Activated CD8-positive, alpha-beta memory T cell treated with anti-CD3 and anti-CD28 coated beads for 36 hours (primary cell): ENCODE data around the gene SMYD3. TPM values are rescaled to one million over a fixed set of nuclear protein-coding genes. Genes with fewer than 3 reads are reported as not detected.
"Not testable (repeated sequence)": the region's sequence is repeated elsewhere in the genome, so short reads cannot be mapped to it uniquely, and the experiment has no call there.

Experiments
- CTCF ChIA-PET: fragments of 350-600 bp; sonication (Branson Sonifier 250); formaldehyde crosslinking; loops from one replicate; lab custom pipeline; 2021; ENCODE audit warnings: antibody characterized with exemption; lab: Charles Lee
- POLR2A ChIA-PET: fragments of 350-600 bp; sonication (Branson Sonifier 250); formaldehyde crosslinking; loops from one replicate; lab custom pipeline; 2021; ENCODE audit warnings: antibody characterized with exemption; lab: Charles Lee
- total RNA-seq, 2 experiments: library from RNA; stranded (reverse); gene quantifications; one replicate each; pipeline ENCODE4 v1.2.3, GENCODE V29; 2021

Gene SMYD3
- total RNA-seq, 2 experiments from 2014 or later = 17.6 to 20.5 TPM

- CTCF ChIA-PET = interaction anchor here (0.7 kb wide), 1 partner anchor 15 kb away, joined by 3 read pairs; no protein-coding TSS in a partner anchor
Observed at GRCh38 chr1:246329900-246330299, 177.2 kb downstream of the SMYD3 start.

GRCh38 chr1:246329292-246329691 lies 177.8 kb downstream of the SMYD3 start:
- POLR2A ChIA-PET, CTCF ChIA-PET: not testable (repeated sequence)

More at GRCh38 chr1:246329900-246330299, 177.2 kb downstream of the SMYD3 start:
- POLR2A ChIA-PET = no interaction called here

- POLR2A ChIA-PET = no interaction called here
- CTCF ChIA-PET = no interaction called here
Observed at GRCh38 chr1:246324711-246325110, 182.4 kb downstream of the SMYD3 start.

- CTCF ChIA-PET, POLR2A ChIA-PET: not testable (repeated sequence)
Observed at GRCh38 chr1:246324033-246324432, 183.0 kb downstream of the SMYD3 start.

GRCh38 chr1:246320286-246320685 lies 186.8 kb downstream of the SMYD3 start:
- POLR2A ChIA-PET = no interaction called here

GRCh38 chr1:246319083-246319714 lies 187.9 kb downstream of the SMYD3 start:
- ChIA-PET POLR2A (no interaction called here), CTCF (no interaction called here)

More at GRCh38 chr1:246320286-246320685, 186.8 kb downstream of the SMYD3 start:
- CTCF ChIA-PET = no interaction called here

GRCh38 chr1:246318622-246319021 lies 188.5 kb downstream of the SMYD3 start:
- ChIA-PET CTCF (no interaction called here), POLR2A (no interaction called here)

GRCh38 chr1:246318036-246318359 lies 189.1 kb downstream of the SMYD3 start:
- CTCF ChIA-PET = no interaction called here
- POLR2A ChIA-PET = no interaction called here

GRCh38 chr1:246317332-246318035 lies 189.6 kb downstream of the SMYD3 start:
- POLR2A ChIA-PET = no interaction called here

GRCh38 chr1:246311461-246311860 lies 195.6 kb downstream of the SMYD3 start:
- CTCF ChIA-PET = no interaction called here
- POLR2A ChIA-PET = no interaction called here

More at GRCh38 chr1:246317332-246318035, 189.6 kb downstream of the SMYD3 start:
- CTCF ChIA-PET = no interaction called here

- POLR2A ChIA-PET = no interaction called here
- CTCF ChIA-PET = interaction anchor here (1.0 kb wide), 1 partner anchor 13 kb away, joined by 3 read pairs; no protein-coding TSS in a partner anchor
Observed at GRCh38 chr1:246309247-246309884, 197.7 kb downstream of the SMYD3 start.

- ChIA-PET POLR2A (no interaction called here), CTCF (no interaction called here)
Observed at GRCh38 chr1:246308533-246309075, 198.5 kb downstream of the SMYD3 start.

- POLR2A ChIA-PET = interaction anchor here (0.7 kb wide), 1 partner anchor 63 kb away, joined by 3 read pairs; no protein-coding TSS in a partner anchor
Observed at GRCh38 chr1:246306415-246307037, 200.6 kb downstream of the SMYD3 start.

GRCh38 chr1:246304484-246305259 lies 202.4 kb downstream of the SMYD3 start:
- CTCF ChIA-PET = no interaction called here
- POLR2A ChIA-PET = no interaction called here

More at GRCh38 chr1:246306415-246307037, 200.6 kb downstream of the SMYD3 start:
- CTCF ChIA-PET = no interaction called here

- CTCF ChIA-PET = no interaction called here
Observed at GRCh38 chr1:246302711-246303317, 204.3 kb downstream of the SMYD3 start.

GRCh38 chr1:246302251-246302625 lies 204.8 kb downstream of the SMYD3 start:
- CTCF ChIA-PET = no interaction called here
- POLR2A ChIA-PET = no interaction called here

More at GRCh38 chr1:246302711-246303317, 204.3 kb downstream of the SMYD3 start:
- POLR2A ChIA-PET = no interaction called here

- POLR2A ChIA-PET = no interaction called here
- CTCF ChIA-PET = no interaction called here
Observed at GRCh38 chr1:246301553-246302250, 205.4 kb downstream of the SMYD3 start.
